Endothelial cell of umbilical vein (primary cell): ENCODE measurements around the gene ACAA2.

Experiments
- EZH2 ChIP-seq: IDR thresholded peaks from 2 replicates; pipeline ENCODE4 v1.6.1; 2012; ENCODE audit warnings: borderline replicate concordance, low read depth, mild to moderate bottlenecking, moderate library complexity, low read length, inconsistent platforms; ENCODE audit not compliant: severe bottlenecking
- POLR2AphosphoS5 ChIP-seq: IDR thresholded peaks from 2 replicates; pipeline ENCODE4 v1.6.1; 2012; ENCODE audit warnings: low read depth, mild to moderate bottlenecking, control low read depth, low read length, moderate library complexity; ENCODE audit not compliant: insufficient read depth

DNA sequence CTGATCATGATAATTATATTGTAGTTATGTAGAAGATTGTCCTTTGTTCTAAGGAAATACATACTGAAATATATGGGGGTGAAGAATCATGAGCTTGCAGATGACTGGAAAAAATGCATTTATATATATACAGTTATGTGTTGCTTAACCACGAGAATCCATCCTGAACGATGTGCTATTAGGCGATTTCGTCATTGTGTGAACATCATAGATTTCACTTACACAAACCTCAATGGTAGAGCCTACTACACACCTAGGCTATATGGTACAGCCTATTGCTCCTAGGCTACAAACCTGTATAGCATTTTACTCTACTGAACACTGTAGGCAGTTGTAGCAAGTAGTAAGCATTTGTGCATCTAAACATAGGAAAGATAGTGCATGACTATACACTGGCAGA lies 2.6 kb upstream of the ACAA2 start:
- no peak for TF ChIP-seq POLR2AphosphoS5
- TF ChIP-seq EZH2, result no peak
